ENCODE measurements around the gene NPY2R.

Gene NPY2R

DNA sequence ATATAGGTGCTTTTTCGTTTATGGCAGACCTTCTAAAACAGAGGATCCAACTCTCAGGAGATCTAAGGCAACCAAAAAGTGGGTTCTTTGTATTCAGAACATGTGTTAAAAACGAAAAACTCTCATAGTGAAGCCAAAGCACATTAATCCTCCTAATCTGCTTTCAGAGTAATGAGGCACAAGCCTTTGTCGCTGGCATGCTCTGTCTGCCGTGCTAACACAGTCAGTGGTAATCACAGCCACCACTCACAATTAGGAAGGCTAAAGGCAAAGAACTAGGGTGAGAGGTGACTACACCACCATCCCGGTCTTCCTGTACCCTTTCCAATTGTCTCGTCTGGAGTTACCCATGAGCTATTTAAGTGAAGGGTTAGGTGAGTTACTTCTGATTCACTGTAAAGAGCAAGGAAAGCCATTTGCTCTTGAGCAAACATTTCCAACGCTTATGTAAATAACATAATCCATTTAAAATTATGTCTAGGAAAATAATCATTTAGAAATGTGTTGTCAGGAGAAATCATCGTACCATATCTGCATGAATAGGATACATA lies 40.7 kb downstream of the NPY2R start:
- no peak for DNase-seq (ENCODE audit: low read depth in 2 of 2)

DNA sequence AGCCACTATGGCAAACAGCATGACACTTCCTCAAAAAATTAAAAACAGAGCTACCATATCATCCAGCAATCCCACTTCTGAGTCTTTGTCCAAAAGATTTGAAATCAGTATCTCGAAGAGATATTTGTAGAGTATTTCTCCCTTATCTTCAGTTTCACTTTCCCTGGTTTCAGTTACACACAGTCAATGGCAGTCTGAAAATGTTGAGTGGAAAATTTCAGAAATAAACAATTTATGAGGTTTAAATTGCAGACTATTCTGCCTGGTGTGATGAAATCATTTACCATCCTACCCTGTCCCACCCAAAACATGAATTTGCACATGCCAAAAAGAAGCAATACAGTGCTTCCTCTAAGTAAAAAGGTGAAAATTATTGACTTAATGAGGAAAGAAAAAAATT lies 43.9 kb downstream of the NPY2R start:
- no peak for DNase-seq (ENCODE audit: low read depth in 2 of 2)

- no peak for DNase-seq (ENCODE audit: low read depth in 2 of 2)
These were observed 55.0 kb downstream of the NPY2R start for GRCh38 chr4:155263480-155263879.

DNA sequence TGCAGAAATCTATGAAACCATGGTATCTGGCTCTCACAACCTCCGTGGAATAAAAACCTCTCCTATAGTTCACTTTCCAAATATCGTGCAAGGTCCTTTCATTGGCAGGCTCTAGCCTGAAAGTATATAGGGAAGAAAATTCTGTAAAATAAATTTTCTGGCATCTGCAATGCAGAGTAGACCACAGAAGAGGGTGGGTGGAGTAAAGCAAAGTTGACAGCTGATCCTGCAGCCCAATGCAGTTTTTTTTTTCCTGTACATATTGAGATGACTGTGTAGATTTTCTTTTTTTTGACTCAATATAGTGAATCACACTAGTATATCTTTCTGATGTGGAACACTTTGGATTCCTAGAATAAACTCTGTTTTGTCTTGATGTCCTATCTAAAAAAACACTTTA lies 56.7 kb downstream of the NPY2R start:
- no peak for DNase-seq (ENCODE audit: low read depth in 2 of 2)

All from stimulated activated CD4-positive, alpha-beta T cell treated with anti-CD3 and anti-CD28 coated beads, Interleukin-1b, Interleukin-23, amount 100 ng/mL, for 1 hour (primary cell).